SK-N-MC (cell line): Measurements from ENCODE around the gene RBM3.
"Not testable (repeated sequence)": the region's sequence is repeated elsewhere in the genome, so short reads cannot be mapped to it uniquely, and the experiment has no call there.

Experiments
- DNase-seq: peaks from one replicate; pipeline ENCODE4 v3.0.0-alpha.2; 2011; ENCODE audit warnings: low read depth, low spot score
- H3K27ac ChIP-seq: fragments of 200-600 bp; sonication (generic); 2 replicates; pipeline ENCODE4 v1.5.1; 2016; ENCODE audit warnings: mixed run types
- H3K36me3 ChIP-seq: fragments of 200-600 bp; sonication (generic); 2 replicates; pipeline ENCODE4 v1.6.1; 2017; ENCODE audit warnings: antibody characterized with exemption, low read length, mixed read lengths; ENCODE audit not compliant: insufficient read depth
- H3K4me3 ChIP-seq: fragments of 200-600 bp; sonication (generic); 2 replicates; pipeline ENCODE4 v1.5.1; 2016
- H3K9ac ChIP-seq: fragments of 200-600 bp; sonication (generic); 2 replicates; pipeline ENCODE4 v1.8.0; 2017; ENCODE audit warnings: mixed run types, mixed read lengths; ENCODE audit not compliant: insufficient read length
- H3K9me3 ChIP-seq: fragments of 200-600 bp; sonication (generic); 2 replicates; pipeline ENCODE4 v1.6.1; 2017; ENCODE audit warnings: low read depth, mild to moderate bottlenecking, antibody characterized with exemption, low read length, moderate library complexity, mixed read lengths
- EZH2 ChIP-seq: fragments of 200-600 bp; sonication (generic); IDR thresholded peaks from one replicate; pipeline ENCODE4 v1.6.1; 2017; ENCODE audit warnings: antibody characterized with exemption
- FOXP2 ChIP-seq: optimal IDR thresholded peaks from 2 replicates; pipeline ENCODE3; 2011; ENCODE audit warnings: mild to moderate bottlenecking, moderate library complexity; ENCODE audit not compliant: insufficient read depth; ENCODE audit errors: extremely low read length, control extremely low read depth
- POLR2AphosphoS5 ChIP-seq: IDR thresholded peaks from 2 replicates; pipeline ENCODE4 v1.6.1; 2012; ENCODE audit warnings: mild to moderate bottlenecking, low read depth, low read length, borderline replicate concordance

Gene RBM3

GRCh38 chrX:48540028-48540375 is 34.3 kb upstream of the RBM3 start:
- TF ChIP-seq EZH2 (no peak), POLR2AphosphoS5 (peak; percentile 26; the same call in 1 of the 2 replicates)
- peak overlapping the region; percentile 81 for H3K9ac ChIP-seq

GRCh38 chrX:48540480-48540879 is 33.8 kb upstream of the RBM3 start:
- TF ChIP-seq EZH2, result no peak
- TF ChIP-seq FOXP2, result no peak
- TF ChIP-seq POLR2AphosphoS5, result no peak

More at GRCh38 chrX:48540028-48540375, 34.3 kb upstream of the RBM3 start:
- H3K36me3 ChIP-seq, result peaks cover 14% of the 10 kb centered on the region; the same call in 1 of the 2 replicates
- H3K27ac ChIP-seq, result no peak overlapping the region
- H3K4me3 ChIP-seq, result peak overlapping the region; percentile 87
- no peaks in the 10 kb centered on the region for H3K9me3 ChIP-seq
- no peak for DNase-seq

GRCh38 chrX:48541140-48541814 is 33.0 kb upstream of the RBM3 start:
- DNase-seq, result no peak
- no peak for TF ChIP-seq FOXP2
- no peak for TF ChIP-seq EZH2
- TF ChIP-seq POLR2AphosphoS5, result no peak
- Histone ChIP-seq H3K4me3 (no peak overlapping the region), H3K27ac (no peak overlapping the region), H3K36me3 (peaks cover 15% of the 10 kb centered on the region; the same call in 1 of the 2 replicates), H3K9ac (no peak overlapping the region), H3K9me3 (no peaks in the 10 kb centered on the region)

More at GRCh38 chrX:48540480-48540879, 33.8 kb upstream of the RBM3 start:
- no peak overlapping the region for H3K27ac ChIP-seq
- H3K4me3 ChIP-seq, result peak overlapping the region; percentile 87
- H3K9me3 ChIP-seq, result no peaks in the 10 kb centered on the region
- peaks cover 15% of the 10 kb centered on the region; the same call in 1 of the 2 replicates for H3K36me3 ChIP-seq
- no peak overlapping the region for H3K9ac ChIP-seq
- no peak for DNase-seq

- Histone ChIP-seq H3K36me3 (peaks cover 10% of the 10 kb centered on the region; the same call in 1 of the 2 replicates), H3K9me3 (no peaks in the 10 kb centered on the region), H3K4me3 (no peak overlapping the region), H3K9ac (no peak overlapping the region), H3K27ac (no peak overlapping the region)
- no peak for DNase-seq
- TF ChIP-seq POLR2AphosphoS5, result no peak
- TF ChIP-seq FOXP2, result no peak
- no peak for TF ChIP-seq EZH2
Measured at GRCh38 chrX:48548871-48549270, 25.4 kb upstream of the RBM3 start.

GRCh38 chrX:48555731-48556325 is 18.5 kb upstream of the RBM3 start:
- H3K9me3 ChIP-seq, H3K9ac ChIP-seq, DNase-seq, H3K27ac ChIP-seq, H3K4me3 ChIP-seq: not testable (repeated sequence)
- peaks cover 15% of the 10 kb centered on the region; the same call in 1 of the 2 replicates for H3K36me3 ChIP-seq

- DNase-seq, result no peak
- no peak overlapping the region for H3K27ac ChIP-seq
- no peak overlapping the region for H3K4me3 ChIP-seq
- H3K36me3 ChIP-seq, result peaks cover 20% of the 10 kb centered on the region; the same call in 1 of the 2 replicates
- no peaks in the 10 kb centered on the region for H3K9me3 ChIP-seq
- TF ChIP-seq FOXP2 (no peak), POLR2AphosphoS5 (no peak), EZH2 (no peak)
- no peak overlapping the region for H3K9ac ChIP-seq
Measured at GRCh38 chrX:48558271-48558670, 16.0 kb upstream of the RBM3 start.

GRCh38 chrX:48559636-48560035 is 14.6 kb upstream of the RBM3 start:
- peaks cover 19% of the 10 kb centered on the region; the same call in 1 of the 2 replicates for H3K36me3 ChIP-seq
- no peak overlapping the region for H3K9ac ChIP-seq

GRCh38 chrX:48560056-48560455 is 14.2 kb upstream of the RBM3 start:
- DNase-seq, result no peak
- H3K9me3 ChIP-seq, result no peaks in the 10 kb centered on the region
- H3K36me3 ChIP-seq, result peaks cover 15% of the 10 kb centered on the region; the same call in 1 of the 2 replicates
- no peak overlapping the region for H3K27ac ChIP-seq
- H3K9ac ChIP-seq, result no peak overlapping the region
- H3K4me3 ChIP-seq, result no peak overlapping the region
- TF ChIP-seq POLR2AphosphoS5, result no peak
- TF ChIP-seq EZH2, result no peak
- no peak for TF ChIP-seq FOXP2

More at GRCh38 chrX:48559636-48560035, 14.6 kb upstream of the RBM3 start:
- DNase-seq, result no peak
- no peak overlapping the region for H3K27ac ChIP-seq
- no peaks in the 10 kb centered on the region for H3K9me3 ChIP-seq
- H3K4me3 ChIP-seq, result no peak overlapping the region
- TF ChIP-seq POLR2AphosphoS5 (no peak), FOXP2 (no peak), EZH2 (no peak)

- Histone ChIP-seq H3K4me3 (no peak overlapping the region), H3K9me3 (no peaks in the 10 kb centered on the region), H3K36me3 (peaks cover 15% of the 10 kb centered on the region; the same call in 1 of the 2 replicates), H3K27ac (no peak overlapping the region), H3K9ac (no peak overlapping the region)
- no peak for TF ChIP-seq EZH2
- no peak for TF ChIP-seq POLR2AphosphoS5
- TF ChIP-seq FOXP2, result no peak
- no peak for DNase-seq
Measured at GRCh38 chrX:48560681-48561080, 13.6 kb upstream of the RBM3 start.
